GM12878 (cell line): ENCODE measurements around the gene ZNF79. TPM values are rescaled to one million over a fixed set of nuclear protein-coding genes. Genes with fewer than 3 reads are reported as not detected.
A peak's percentile ranks its signal among the peaks of the same experiment; 100 is the strongest.

ENCODE experiments used
- CBX5 ChIP-seq: sonication (generic); IDR thresholded peaks from 2 replicates; pipeline ENCODE4 v1.6.1; 2016; ENCODE audit warnings: low read depth, moderate library complexity, mild to moderate bottlenecking, inconsistent platforms
- CTCF ChIP-seq, 3 experiments: IDR thresholded peaks in 2 of 3; conservative IDR thresholded peaks in 1 of 3; 2 replicates each; pipeline ENCODE4 v1.5.1; 2011; ENCODE audit warnings: low read depth in 3 of 3, low read length in 3 of 3, mild to moderate bottlenecking in 3 of 3, control low read depth in 2 of 3, moderate library complexity in 2 of 3, inconsistent platforms in 1 of 3, mixed read lengths in 1 of 3; ENCODE audit not compliant: control insufficient read depth in 2 of 3, insufficient read depth in 1 of 3; ENCODE audit errors: extremely low read depth in 1 of 3
- DPF2 ChIP-seq: fragments of 450-650 bp; IDR thresholded peaks from 2 replicates; pipeline ENCODE4 v1.6.1; 2017; ENCODE audit warnings: mild to moderate bottlenecking
- FOXK2 ChIP-seq: fragments of 450-650 bp; IDR thresholded peaks from 2 replicates; pipeline ENCODE4 v1.6.1; 2017; ENCODE audit warnings: mild to moderate bottlenecking, moderate library complexity
- MXI1 ChIP-seq: fragments of 150-350 bp; IDR thresholded peaks from 2 replicates; pipeline ENCODE4 v1.6.1; 2011; ENCODE audit warnings: low read depth, mild to moderate bottlenecking, inconsistent platforms, low read length, improper control_type of control experiment
- NBN ChIP-seq: fragments of 450-650 bp; IDR thresholded peaks from 2 replicates; pipeline ENCODE4 v1.6.1; 2016
- POLR2A ChIP-seq: IDR thresholded peaks from 2 replicates; pipeline ENCODE4 v1.6.1; 2011; ENCODE audit warnings: low read depth, mild to moderate bottlenecking, low read length
- REST ChIP-seq: IDR thresholded peaks from 2 replicates; pipeline ENCODE4 v1.6.1; 2012; ENCODE audit warnings: mild to moderate bottlenecking, low read depth, low read length
- ZNF217 ChIP-seq: fragments of 450-650 bp; IDR thresholded peaks from 2 replicates; pipeline ENCODE4 v1.6.1; 2017; ENCODE audit warnings: antibody characterized with exemption, mild to moderate bottlenecking
- polyA plus RNA-seq, 11 experiments: library from polyadenylated mRNA; depleted of rRNA in 4 of 11; unstranded in 6 of 11; stranded (reverse) in 5 of 11; fragments of >200 nt; fragmentation: Nextera tagmentation in 4 of 11; fragmentation: Illumina TruSeq in 1 of 11; extraction: Ambion mirVana in 4 of 11; extraction: Trizol in 1 of 11; gene quantifications; 1 replicate in 1 of 11; 2 replicates in 10 of 11; pipeline versions ENCODE4 v1.2.1 to v1.2.3, GENCODE V29; 2011 to 2016; ENCODE audit warnings: inconsistent platforms in 2 of 11, missing spikeins in 2 of 11, low read depth in 1 of 11
- total RNA-seq, 4 experiments: library from RNA; depleted of rRNA in 3 of 4; stranded (reverse); fragments of >200 nt in 3 of 4; fragmentation: Illumina TruSeq in 1 of 4; extraction: Trizol in 1 of 4; gene quantifications; 2 replicates each; pipeline versions ENCODE4 v1.2.1 to v1.2.3, GENCODE V29; 2013 to 2021

ZNF79 gene
- total and polyA plus RNA-seq, 10 of the 15 experiments (the other 5 are each of a cell fraction or from before 2014, with no cell fraction given) = 1.8 to 14.1 (median 11.7) TPM

GRCh38 chr9:127445851-127446712, 21.9 kb downstream of the ZNF79 start (continued):
- TF ChIP-seq ZNF217 (no peak), DPF2 (no peak), CTCF (IDR thresholded peaks at IDR 0.05 in 2 of 3, conservative IDR thresholded peaks at IDR 0.05 in 1 of 3; ENCODE audit: control insufficient read depth in 2 of 3, extremely low read depth in 1 of 3, insufficient read depth in 1 of 3, low read depth in 3 of 3, low read length in 3 of 3) (no peak), FOXK2 (no peak), CBX5 (no peak), POLR2A (peak; percentile 53), REST (no peak), MXI1 (no peak), NBN (no peak)
